HG02981 (cell line): ENCODE measurements around the gene CCNQ.

Experiments
- ATAC-seq: cut with Tn5 transposase; IDR thresholded peaks from one replicate; pipeline ENCODE4 v1.9.1; 2021; ENCODE audit warnings: mild to moderate bottlenecking, moderate library complexity; ENCODE audit not compliant: unreplicated experiment

CCNQ gene

DNA sequence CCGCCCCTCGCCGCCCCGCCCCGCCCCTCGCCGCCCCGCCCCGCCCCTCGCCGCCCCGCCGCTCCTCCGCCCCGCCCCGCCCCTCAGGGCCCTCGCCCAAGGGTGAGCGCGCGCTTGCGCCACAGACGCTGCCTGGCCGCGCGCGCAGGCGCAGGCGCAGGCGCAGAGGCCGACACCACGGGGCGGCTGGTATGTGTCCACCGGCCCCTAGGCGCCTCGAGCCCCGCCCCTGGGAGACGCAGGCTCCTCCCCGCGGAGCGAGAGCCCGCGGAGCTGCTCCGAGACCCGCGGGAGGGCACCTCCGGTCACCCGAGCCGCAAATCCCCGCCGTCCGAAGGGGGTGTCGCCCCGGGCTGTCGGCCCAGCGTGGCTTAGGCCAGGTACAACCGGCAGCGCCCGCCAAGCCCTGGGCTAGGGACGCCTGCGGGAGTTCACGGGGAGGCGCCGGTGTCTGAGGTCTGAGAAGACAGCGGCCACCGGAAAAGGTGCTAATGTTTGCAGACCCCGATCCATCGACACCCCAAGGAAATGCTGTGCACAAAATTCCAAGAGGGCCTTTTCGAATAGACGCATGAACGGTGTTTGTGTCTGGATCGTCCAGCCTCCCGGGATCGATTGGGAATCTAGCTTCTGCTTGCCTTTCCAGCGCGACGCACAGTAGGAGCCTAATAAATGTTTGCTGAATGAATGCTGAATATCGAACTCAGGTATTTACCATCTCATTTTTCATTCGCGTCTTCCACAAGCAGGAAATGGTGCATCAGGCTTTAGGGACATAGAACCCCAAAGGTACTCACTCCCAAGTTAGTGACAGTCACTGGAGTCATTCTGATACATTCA, 473 bp upstream of the CCNQ start:
- ATAC-seq, result peak; percentile 81

DNA sequence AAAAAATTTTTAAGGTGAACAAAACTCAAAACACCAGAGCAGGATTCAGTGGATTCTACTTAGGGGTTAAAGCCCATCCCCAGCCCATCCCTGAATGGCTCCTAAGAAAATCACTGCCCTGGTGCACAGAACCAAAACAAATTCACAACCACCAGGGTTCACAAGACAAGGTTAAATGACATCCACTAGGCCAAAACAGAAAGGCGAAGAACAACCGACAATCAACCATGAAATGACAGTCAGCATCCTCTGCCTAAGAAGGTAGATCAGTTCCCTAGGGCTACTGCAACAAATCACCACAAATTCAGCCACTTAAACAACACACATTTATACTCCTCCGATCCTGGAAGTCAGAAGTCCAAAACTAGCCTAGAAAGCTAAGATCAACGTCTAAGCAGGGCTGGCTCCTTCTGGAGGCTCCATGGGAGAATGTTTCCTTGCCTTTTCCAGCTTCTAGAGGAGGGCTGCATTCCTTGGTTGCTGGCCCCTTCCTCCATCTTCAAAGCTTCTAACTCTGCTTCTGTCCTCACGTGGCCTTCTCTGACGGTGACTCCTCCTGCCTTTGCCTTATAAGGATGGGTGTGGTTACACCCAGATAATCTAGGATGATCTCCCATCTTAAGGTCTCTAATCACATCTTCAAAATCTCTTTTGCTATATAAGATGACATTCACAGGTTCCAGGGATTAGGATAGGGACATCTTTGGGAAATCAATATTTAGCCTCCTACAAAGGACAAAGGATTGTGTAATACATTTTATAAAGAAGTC, 1.8 kb downstream of the CCNQ start:
- ATAC-seq, result no peak

DNA sequence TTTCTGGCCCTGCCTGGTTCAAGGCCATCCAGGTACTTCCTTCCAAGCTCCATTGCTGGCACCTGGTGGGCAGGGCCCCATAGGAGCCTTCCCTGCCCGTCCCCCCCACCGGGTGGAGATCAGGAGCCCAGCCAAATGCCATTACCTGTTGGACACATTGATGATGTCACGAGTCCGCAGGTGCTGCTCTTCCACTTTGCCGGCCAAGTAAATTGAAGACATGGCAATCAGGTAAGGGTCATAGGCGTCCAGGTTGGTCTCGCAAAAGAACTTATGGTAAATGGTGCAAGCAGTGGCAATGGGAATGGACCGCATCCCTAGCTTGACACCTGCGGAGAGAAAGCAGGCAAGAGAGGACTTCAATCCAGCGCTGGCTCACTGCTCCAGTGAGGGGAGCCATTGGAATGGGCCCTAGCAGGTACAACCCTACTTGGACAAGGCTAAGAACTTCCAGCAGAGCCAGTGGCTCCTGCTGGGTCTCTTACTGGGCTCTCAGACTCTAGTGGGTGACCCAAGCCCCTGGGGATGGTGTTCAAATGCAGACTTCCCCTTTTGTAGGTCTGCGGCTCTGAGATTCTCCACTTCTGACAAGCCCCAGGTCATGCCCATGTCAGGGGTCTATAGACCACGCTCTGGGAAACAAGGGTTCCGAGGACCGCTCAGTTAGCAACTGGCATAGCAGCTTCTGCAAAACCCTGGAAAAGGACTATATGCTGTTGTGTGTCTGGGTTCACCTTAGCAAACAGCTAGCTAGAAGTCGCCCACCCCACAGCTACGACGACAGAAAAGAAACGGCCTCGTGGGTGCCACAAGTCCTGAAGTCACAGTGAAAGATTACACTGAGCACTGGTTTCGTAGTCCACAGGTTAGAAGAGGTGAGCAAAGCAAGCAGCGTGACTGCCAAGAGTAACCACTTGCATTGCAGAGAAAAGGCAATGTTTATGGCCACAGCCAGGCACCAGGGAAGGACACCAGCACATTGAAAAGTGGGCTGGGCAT, 2.8 kb downstream of the CCNQ start:
- ATAC-seq, result no peak

DNA sequence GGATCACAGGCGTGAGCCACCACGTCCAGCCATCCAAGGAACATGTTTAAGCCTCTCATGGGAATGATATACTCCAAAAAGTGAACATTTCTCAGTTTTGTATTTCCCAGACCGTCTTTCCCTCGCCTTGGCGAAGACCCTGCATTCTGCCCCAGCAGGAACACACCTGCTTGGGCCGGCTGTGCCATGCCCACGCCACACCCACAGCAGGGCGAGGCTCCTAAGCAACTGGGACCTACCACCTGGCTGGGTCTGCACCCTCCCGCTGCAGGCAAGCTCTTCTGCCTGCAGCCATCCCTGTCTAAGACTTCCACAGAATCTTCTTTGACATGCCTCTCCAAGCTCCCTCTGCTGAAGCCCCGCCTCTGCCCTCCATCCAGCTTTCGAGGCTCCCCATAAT, 3.6 kb downstream of the CCNQ start:
- ATAC-seq, result no peak

DNA sequence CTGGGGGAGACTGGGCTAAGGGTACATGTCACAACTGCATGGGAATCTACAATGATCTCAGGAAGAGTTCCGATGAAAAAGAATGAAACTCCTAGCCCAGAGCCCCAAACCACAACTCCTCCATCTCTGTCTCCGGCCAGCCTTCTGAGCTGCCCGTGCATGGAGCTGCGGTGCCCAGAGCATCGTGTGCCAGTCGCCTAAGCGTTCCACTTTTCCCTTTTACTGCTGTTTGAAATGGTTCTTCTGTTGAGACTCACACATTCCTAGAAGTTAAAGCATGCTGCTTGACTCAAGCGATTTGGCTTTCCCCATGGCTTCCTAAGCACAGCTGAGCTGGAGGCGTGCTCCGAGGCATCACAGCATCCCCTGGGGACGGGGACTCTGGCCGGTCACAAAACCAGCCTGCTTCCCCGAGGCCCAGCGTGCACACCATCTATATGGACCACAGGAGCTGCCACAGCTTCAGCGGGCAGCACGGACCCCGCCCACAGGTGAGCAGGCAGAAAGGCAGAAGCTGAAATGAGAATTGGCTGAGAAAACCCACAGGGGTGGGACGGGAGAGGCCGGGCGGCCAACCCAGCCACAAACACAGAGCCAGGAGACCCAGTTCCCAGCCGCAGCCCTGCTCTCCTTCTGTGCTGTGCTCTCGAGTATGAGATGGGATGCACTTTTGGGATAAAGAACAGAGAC, 5.0 kb downstream of the CCNQ start:
- no peak for ATAC-seq

DNA sequence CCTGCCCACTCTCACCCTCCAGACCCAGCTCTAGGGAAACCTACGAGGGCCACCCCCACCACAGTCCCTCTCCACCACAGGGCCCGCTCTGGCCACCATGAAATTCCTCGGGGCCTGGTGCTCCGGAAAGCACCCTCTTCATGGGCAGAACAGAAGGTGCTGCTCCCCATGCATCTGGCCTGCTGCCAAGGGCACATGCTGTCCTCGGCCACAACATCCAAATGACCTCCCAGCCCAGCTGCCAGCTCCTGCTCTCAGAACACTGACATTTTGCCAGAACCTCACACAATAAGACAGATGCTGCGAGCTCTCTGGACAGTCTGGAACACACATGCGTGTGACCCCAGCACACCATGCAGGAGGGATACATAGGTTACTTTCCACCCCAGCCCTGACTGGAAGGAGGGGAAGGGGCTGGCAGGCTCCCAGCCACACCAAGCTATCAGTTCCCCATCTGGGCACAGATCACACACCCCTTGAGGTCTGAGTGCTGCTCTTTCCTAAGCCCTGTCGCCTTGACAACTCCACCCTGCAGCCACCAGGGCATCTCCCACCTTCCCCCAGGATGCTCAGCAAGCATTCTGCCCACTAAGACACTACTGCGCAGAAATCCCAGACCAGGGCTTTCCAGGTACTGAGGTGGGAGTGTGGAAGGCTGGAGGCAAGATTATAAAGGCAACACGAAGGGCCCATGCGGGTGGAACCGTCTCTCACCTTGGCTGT, 5.8 kb downstream of the CCNQ start:
- ATAC-seq, result no peak

DNA sequence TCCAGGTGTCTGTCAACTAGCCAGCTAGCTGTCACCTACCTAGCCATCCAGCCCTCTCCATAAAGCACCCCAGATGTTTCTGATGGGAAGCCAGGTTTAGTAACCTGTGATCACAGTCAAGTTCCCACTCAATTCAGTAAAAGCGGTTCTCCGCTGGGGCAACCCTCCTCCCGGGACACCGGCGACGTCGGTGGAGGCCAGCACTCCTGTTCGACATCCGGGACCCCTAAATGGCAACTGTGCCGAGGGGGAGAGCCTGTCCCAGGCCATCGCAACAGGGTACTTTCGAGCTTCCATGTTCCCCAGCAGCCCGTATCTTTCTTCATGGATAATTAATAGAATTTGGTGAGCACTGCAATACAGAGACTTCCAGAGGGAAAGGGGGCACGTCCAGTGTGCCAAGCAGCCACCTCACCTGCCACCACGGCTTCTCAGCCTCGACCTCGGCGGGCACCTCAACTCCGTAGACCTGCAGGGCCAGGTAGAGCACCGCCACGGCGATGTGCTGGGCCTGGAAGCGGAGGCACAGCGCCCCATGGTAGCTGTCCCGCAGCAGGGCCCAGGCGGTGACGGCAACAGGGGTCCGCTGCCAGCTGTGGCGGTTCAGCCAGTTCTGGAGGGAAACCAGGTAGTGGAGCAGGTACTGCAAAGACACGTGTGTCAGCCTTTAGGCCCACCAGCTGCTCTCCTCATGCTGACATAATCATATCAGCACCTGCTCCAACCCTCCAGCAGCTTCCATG, 6.7 kb downstream of the CCNQ start:
- ATAC-seq, result no peak

DNA sequence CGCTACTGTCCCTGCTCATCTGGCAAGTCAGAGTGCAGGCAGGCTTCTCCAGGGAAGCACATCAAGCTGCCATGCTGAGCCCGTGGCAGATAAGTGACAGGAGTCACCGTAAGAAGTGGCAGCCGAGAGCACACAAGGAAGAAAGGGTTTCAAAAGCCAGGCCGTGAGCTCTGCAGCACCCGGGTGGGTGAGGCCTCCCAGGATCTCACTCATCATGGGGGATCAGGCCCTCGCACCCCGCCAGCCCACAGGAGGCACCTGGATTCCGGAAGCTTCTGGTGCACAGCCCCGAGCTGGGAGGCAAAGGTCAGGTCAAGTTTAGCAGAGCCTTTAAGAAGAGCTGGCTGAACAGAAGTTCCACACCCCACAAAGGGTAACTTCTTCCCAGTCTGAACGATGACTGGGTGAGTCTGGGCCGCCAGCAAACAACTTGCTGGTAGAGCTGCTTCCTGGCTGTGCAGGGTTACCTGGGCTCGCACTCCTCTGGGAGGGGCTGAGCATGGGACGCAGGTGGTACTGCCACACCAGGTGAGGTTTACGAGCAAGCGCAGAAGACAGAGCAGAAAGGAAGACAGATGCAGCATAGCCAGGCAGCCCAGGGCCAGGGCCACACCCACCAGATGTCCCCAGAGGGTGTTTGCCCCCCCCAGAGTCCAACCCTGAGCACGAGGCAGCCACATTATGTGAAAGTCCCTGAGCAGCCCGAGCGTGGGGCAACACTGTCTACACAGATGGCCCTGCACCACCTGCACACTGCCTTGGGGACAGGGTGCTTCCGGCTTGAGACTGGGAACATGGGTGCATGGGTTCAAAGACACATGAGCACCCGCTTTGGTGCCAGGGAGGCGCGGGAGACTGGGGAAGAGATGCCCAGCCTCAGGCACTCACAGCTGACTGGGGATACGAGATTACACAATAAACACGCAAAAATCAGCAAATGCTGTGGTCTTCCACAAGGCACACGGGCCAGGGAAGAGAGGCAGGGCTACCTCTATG, 7.7 kb downstream of the CCNQ start:
- ATAC-seq, result no peak

DNA sequence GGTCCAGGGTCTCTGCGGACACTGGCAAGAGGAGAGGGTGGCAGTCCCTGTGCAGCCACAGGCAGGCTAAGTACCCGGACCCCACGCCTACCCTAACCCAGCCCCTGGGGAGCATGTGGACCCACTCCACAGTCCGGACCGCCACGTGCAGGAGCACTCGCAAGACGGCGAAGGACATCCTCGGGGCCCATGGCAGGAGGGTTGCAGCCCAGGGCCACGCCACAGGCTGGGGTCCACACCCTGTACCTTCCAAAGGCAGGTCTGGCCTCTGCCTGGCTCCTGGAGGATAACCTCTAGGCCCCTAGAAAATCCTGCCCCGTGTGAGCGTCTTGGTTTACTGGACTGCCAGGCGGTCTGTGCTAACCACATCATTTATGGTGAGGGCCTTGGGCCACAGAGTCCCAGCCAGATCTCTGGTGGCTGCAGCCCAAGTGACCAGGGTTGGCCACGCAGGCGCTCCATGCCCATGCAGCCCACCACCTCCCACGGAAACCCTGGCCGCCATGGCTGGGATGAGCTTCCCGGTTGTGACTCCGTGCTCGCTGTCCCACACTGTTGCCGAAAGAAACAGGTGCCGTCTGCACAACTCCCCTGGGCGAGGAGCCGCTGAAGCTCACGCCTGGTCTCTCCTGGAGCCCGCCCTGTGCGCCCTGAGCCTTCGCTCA, 10.0 kb downstream of the CCNQ start:
- no peak for ATAC-seq

DNA sequence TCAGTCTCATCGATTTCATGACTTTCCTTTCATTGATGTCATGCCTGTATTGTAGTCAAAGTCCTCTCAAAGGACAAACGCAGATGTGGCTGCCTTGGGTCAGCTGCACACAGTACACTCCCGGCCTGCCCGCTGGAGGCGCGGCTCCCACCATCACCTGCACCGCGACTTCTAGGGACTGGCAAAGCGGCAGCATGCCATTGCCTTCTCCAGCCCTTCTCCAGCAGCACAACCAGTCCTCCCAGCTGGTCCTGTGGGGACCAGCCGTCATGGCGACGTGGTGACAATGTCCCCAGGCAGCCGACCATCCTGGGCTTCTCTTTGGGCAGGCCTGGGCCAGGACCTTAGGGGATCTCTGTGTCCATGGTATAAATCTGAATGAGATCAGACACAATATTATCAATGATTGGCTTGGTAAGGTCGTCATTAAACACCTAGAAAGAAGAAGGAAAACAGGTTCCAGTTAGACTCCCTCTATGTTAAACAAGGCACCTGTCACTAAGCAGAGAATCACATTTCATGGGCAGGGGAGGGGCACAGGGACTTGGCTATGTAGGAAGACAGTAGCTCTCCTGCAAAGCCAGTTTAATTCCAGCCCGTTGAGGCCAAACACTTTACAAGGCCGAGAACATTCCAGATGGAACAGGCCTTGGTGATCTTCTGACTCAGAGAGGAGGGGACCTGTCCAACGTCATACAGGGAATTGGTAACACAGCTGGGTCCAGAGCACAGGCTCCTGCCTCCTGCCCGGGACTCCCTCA, 10.7 kb downstream of the CCNQ start:
- ATAC-seq, result no peak

DNA sequence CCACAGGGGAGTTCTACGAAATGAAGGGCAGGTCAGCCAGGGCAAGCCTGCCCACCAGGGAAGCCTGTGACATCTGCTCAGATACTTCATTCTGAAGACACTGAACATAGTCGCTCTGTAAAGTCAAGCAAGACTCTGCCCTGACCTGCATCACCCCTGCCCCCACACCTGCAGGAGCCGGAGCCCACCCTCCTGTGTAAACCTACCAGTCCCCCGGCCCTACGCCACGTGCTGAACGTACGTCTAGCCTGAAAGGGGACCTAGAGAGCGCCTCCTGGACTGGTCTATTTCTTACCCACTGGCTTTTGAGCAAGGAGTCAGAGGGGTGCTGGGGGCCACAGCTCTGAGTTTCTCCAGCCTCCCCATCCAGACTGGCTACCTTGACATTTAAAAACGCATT, 11.6 kb downstream of the CCNQ start:
- ATAC-seq, result no peak

DNA sequence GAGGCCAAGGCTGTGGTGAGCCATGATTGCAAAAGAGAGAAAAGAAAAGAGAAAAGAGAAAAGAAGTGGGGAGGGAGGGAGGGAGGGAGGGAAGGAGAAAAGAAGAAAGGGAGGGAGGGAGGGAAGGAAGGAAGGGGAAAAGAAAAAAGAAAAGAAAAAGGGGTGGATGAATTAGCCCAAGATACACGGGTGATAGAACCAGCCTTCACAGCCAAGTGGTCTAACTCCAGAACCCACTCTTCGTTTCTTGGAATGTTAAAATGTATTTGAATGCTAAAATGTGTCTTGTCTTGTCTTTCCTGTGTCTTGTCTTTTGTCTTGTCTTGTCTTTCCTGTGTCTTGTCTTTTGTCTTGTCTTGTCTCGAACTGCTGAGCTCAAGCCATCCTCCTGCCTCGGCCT, 13.1 kb downstream of the CCNQ start:
- ATAC-seq, result no peak

DNA sequence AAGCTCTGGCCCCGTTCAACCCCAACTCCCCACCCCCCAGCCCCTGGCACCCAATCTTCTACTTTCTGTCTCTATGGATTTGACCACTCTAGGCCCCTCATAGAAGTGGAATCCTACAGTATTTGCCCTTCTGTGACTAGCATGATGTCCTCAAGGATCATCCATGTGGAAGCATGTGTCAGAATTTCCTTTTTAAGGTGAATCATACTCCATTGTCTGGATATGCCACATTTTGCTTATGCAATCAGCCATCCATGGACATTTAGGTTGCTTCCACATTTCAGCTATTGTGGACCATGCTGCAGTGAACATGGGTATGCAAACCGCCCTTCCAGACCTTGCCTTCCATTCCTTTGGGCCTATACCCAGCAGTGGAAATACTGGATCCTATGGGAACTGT, 15.5 kb downstream of the CCNQ start:
- no peak for ATAC-seq

DNA sequence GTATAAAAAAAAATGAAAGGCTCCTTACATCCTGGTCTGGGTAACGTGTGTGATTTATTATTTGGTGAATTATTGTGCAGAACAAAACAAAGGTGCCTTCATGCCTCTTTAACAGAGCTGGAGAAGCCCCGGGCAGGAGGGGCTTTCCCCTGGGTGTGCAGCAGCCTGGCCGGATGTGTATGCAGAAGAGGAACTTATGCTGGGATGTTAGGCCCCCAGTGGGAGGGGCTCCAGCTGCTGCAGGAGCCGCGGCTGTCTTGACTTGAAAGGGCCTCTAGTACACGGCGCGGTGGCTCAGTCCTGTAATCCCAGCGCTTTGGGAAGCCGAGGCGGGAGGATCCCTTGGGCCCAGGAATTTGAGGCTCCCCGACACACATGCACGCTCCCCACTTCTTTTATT, 16.0 kb downstream of the CCNQ start:
- ATAC-seq, result peak; percentile 100

DNA sequence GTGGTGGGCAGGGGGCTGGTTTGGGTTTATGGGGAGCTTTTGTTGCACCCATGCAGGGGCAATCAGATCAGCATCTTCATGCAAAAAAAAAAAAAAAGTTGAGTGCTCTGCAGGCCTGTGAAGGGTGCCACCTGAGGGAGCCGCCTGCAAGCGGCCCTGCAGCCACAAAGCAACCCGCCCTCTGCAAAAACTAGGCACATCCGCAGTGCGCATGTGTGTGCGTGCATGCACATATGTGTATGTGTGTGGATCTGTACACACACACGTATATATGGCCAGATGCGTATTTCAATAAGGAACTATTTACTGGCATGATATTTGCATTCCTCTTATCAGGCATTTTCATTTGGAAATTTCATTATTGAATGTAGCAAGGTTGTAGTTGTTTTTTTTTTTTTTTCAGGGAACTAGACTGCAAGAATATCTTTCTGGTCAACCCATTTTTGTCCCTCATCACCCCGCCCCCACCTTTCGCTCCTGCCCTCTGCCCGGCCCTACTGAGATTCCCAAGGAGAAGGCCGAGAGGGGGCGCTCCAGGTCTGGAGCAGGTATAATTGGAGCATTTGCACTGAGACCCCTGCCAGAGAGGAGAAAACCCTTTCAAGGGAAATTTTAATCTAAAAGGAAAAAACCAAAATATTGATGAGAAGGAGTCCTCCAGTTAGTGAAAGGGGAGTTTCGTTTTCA, 18.1 kb downstream of the CCNQ start:
- ATAC-seq, result no peak

DNA sequence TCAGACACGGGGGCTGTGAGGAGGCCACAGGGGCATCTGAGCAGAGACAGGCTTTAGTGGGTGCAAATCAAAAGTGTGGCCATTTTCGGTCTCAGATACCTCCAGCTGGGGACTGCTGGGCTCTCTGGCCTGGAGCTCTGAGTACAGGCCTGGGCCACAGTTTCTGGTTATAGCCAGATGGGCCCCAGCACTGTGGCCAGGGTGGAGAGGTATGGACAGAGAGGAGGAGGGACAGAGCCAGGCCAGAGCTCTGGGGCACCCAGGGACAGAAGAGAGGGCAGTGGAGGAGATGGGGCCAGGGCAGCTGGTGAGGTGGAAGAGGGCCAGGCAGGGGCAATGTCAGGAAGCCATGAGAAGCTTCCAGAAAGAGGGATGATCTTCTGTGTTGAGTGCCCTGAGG, 20.1 kb downstream of the CCNQ start:
- ATAC-seq, result no peak
